GM21529 (cell line): Measurements from ENCODE around the gene ANKRD63.

Experiments used
- ATAC-seq: cut with Tn5 transposase; IDR thresholded peaks from one replicate; pipeline ENCODE4 v1.9.1; 2021; ENCODE audit not compliant: unreplicated experiment

Gene ANKRD63

GRCh38 chr15:40295877-40296560 is 13.2 kb upstream of the ANKRD63 start:
- ATAC-seq, result no peak

DNA sequence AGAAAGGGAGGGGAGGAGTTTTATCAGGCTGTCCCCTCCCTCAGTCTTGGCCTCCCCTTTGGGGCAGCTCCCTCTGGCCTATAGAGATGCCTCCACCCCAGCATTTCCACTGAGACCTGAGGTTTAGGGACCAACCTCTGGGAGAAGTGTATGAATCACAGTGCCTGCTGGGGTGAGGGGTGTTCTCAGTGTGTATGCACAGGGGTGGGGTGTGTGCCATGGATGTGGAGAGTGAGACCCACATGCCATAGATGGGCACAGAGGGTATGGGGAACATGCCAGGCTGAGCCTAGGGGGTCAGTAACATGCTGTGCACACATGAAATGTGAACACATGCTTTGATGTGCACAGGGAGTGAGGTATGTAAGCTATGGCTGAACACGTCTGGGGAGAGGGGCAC is 12.4 kb upstream of the ANKRD63 start:
- no peak for ATAC-seq

GRCh38 chr15:40293905-40294895 is 11.3 kb upstream of the ANKRD63 start:
- no peak for ATAC-seq

- ATAC-seq, result no peak
Measured at GRCh38 chr15:40293006-40293405, 10.1 kb upstream of the ANKRD63 start.

DNA sequence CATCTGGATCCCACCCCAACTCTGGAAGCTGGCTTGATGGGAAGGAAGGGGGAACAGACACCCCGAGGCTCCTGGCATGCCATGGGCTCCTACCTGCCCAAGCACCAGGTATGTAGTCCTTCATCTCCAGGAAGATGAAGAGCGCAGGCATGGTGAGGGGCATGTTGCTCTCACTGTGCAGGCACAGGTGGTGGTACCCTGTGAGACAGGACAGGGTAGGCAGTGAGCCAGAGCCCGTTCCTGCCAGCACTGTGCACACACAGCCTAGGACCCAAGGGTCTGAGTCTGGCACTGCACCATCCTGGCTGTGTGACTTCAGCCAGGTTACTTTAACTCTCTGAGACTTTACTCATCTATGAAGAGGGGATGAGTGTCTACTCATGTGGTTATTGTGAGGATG is 9.4 kb upstream of the ANKRD63 start:
- ATAC-seq, result no peak

- ATAC-seq, result no peak
Measured at GRCh38 chr15:40290918-40291574, 8.2 kb upstream of the ANKRD63 start.

GRCh38 chr15:40290545-40290917 is 7.7 kb upstream of the ANKRD63 start:
- ATAC-seq, result no peak

GRCh38 chr15:40289140-40289775 is 6.4 kb upstream of the ANKRD63 start:
- no peak for ATAC-seq

GRCh38 chr15:40287968-40288367 is 5.1 kb upstream of the ANKRD63 start:
- no peak for ATAC-seq

GRCh38 chr15:40287505-40287904 is 4.6 kb upstream of the ANKRD63 start:
- ATAC-seq, result no peak

DNA sequence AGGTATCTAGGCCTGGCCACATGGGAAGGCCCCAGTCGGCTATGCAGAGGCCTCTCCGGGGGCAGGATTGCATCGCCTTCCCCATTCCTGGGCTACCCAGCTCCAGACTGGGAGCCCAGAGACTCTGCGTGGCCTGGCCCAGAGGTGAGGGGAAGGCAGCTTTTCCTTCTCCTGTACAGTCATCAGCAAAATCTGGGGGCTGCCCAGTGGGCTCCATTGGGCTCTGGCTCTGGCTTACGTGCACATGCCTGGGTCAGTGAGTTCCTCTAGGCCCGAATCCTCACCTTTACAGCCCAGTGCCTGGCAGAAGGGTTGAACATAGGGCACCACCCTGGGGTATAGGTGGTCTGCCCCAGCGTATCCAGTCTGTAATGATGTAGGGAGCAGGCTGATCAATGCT is 3.9 kb upstream of the ANKRD63 start:
- no peak for ATAC-seq

GRCh38 chr15:40286061-40286532 is 3.2 kb upstream of the ANKRD63 start:
- ATAC-seq, result no peak

DNA sequence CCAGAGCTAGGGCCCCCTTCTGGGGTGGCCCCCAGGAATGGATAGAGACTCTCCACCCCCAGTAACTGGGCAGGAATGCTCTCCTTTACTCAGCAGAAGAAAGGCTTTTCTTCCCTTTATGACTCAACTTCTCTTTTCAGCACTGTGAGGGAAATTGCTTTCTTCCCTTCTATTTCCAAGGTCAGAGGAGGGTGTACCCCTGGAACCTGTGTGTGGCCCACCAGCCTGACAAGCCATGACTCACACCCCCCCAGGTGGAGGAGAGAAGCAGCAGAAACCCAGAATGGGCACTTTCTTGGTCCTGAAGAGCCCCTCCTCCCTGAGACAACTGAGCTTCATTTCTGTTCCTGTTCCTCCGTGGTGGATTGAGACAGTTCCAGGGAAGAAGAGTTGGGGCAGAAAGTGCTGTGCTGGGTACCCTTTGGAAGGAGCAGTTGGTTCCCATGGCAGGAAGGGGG is 2.7 kb upstream of the ANKRD63 start:
- ATAC-seq, result no peak

GRCh38 chr15:40285151-40285550 is 2.3 kb upstream of the ANKRD63 start:
- ATAC-seq, result no peak

DNA sequence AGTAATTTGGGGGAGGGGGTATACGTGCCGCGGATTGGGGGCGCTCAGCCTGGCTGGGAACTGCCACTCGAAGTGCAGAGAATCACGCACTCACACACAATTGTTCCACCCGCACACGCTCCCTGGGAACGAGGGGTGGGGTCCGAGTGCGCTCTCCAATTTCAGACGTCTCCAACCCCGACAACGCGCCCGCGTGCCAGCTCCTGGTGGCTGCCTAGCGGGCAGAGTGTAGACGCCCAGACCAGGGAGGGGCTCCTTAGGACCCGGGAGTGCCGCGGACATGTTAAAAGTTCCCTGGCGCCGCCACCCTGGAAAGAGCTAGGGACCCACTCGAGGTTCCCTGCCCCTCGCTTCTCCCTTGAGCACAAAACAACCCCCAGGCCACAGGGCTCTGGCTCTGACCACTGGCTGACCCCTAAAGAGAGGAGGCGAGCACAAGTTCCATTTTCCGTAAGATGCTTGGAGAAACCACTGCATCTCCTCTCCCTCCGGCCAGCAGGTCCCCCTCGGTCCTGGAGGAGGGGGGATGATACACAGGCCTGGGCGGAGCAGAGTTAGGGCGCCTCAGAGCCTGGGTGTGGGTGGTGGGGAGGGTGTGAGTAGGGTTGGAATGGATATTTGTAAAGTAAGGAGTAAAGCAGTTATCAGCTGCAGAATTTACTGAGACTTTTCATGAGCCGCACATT is 894 bp upstream of the ANKRD63 start:
- ATAC-seq, result no peak

DNA sequence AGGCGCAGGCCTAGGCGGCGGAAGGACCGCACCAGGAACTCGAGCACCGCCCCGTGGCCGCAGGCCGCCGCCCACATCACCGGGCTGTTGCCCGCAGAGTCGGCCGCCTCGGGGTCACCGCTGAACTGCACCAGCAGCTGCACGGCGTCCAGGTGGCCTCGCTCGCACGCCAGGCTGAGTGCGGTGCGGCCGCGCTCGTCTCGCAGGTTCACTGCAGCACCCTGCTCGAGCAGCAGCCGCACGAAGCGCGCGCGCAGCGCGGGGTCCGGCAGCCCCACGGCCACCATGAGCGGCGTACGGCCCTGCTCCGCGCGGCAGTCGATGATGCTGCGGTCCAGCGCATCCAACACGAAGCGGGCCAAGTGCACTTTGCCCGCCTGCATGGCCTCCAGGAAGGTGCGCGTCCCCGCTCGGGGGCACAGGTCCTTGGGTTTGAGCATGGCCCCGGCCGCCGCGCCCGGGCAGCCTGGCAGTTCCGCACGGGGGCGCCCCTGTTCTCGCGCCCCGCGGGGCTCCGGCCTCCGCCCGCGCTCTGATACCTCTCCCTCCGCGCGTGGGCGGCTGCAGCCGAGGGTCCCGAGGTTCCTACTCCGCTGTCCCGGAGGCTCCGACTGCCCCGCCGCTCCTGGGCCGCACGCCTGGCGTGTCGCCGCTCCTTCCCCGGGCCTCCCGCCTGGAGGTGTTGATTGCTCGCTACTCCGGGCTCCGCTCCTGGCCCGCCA is 556 bp downstream of the ANKRD63 start:
- ATAC-seq, result peak; percentile 54

GRCh38 chr15:40281801-40282146 is 1.1 kb downstream of the ANKRD63 start:
- ATAC-seq, result no peak

DNA sequence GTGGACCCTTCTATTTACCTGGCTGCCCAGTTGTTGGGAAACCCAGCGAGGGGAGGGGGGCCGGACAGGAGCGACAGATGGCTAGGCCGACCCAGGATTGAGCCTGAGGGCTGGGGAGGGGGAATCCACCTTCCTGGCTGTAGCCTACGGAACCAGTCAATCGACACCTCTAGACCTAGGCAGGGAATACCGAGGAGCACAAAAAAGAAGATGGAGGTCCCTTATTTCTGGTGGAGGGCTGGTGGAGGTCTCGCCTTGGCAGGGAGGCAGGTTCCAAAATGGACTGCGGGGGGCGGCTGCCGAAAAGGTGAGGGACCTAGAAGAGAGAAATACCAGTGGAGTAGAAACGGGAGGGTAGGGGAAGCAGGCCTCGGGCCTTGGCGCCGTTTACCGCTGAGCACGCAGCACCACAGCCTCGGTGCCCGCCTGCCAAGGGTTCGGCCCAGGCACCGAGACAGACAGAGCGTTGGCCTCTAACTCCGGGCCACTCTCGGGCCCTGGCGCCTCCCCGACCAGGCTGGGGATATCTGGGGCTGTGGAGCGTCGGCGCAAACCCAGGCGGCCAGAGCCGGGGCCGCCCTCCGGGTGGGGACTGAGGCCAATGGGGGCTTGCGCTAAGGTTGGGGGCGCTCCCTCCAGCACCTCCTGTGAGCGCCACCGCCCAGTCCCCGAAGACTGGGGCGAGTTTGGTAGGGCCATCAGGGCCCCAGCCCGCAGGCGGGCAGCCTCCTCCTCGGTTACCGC is 1.6 kb downstream of the ANKRD63 start:
- ATAC-seq, result no peak
